Measurements from ENCODE around the gene EPS15. TPM values are rescaled to one million over a fixed set of nuclear protein-coding genes. Genes with fewer than 3 reads are reported as not detected.

The EPS15 gene
- total and polyA plus RNA-seq, 4 donors: 8.8 to 52.1 (median 19.1) TPM

- TF ChIP-seq REST (IDR thresholded peaks at IDR 0.05) (no peak), YY1 (IDR thresholded peaks at IDR 0.05) (no peak), TAF1 (conservative IDR thresholded peaks at IDR 0.05) (no peak), NR2F2 (IDR thresholded peaks at IDR 0.05) (no peak), HNF4A (conservative IDR thresholded peaks at IDR 0.05) (no peak), CTCF (IDR thresholded peaks at IDR 0.05; ENCODE audit: low read depth, low read length, missing input control) (no peak)
These were observed 46.7 kb downstream of the EPS15 start (continued) for GRCh38 chr1:51472359-51472758.

GRCh38 chr1:51469518-51469917 lies 49.5 kb downstream of the EPS15 start:
- no peaks in the 10 kb centered on the region for H3K4me1 ChIP-seq (ENCODE audit: control insufficient read depth in 4 of 4, insufficient read depth in 4 of 4, low read length in 3 of 4)
- H3K9me3 ChIP-seq (ENCODE audit: control insufficient read depth in 4 of 4, low read length in 3 of 4): no peaks in the 10 kb centered on the region
- no peak for DNase-seq (ENCODE audit: low spot score)
- WGBS: 93% methylated on average over 3 of the region's 3 CpGs
- H3K36me3 ChIP-seq (ENCODE audit: control insufficient read depth in 4 of 4, insufficient read depth in 3 of 4, low read depth in 1 of 4, low read length in 3 of 4): peaks cover 1 to 8% (median 5%) of the 10 kb centered on the region in 4 donors
- TF ChIP-seq GABPA (IDR thresholded peaks at IDR 0.05 in 1 of 2, conservative IDR thresholded peaks at IDR 0.05 in 1 of 2): no peak
- no peak for TF ChIP-seq JUND (IDR thresholded peaks at IDR 0.05)
- TF ChIP-seq HNF4G (IDR thresholded peaks at IDR 0.05): no peak
- no peak for TF ChIP-seq NR2F2 (IDR thresholded peaks at IDR 0.05)
- TF ChIP-seq FOXA1 (IDR thresholded peaks at IDR 0.05): no peak
- no peak for TF ChIP-seq EGR1 (IDR thresholded peaks at IDR 0.05; ENCODE audit: low read depth in 2 of 2)
- TF ChIP-seq TAF1 (conservative IDR thresholded peaks at IDR 0.05): no peak
- TF ChIP-seq SP1 (IDR thresholded peaks at IDR 0.05): no peak
- TF ChIP-seq CTCF (IDR thresholded peaks at IDR 0.05; ENCODE audit: low read depth, low read length, missing input control): no peak
- no peak for TF ChIP-seq RXRA (IDR thresholded peaks at IDR 0.05)
- no peak for TF ChIP-seq FOXA2 (IDR thresholded peaks at IDR 0.05)
- H3K9ac ChIP-seq (ENCODE audit: low read depth in 1 of 2, low read length in 2 of 2): no peak overlapping the region
- no peak overlapping the region for H3K4me3 ChIP-seq (ENCODE audit: low read depth in 1 of 3, low read length in 3 of 3)
- no peak overlapping the region for H3K27ac ChIP-seq (ENCODE audit: low read depth in 1 of 2, low read length in 2 of 2)
- no peaks in the 10 kb centered on the region for H3K27me3 ChIP-seq (ENCODE audit: control insufficient read depth in 4 of 4, insufficient read depth in 4 of 4, low read length in 3 of 4)

- H3K9me3 ChIP-seq (ENCODE audit: control insufficient read depth in 4 of 4, low read length in 3 of 4): no peaks in the 10 kb centered on the region
- 98% methylated on average over 3 of the region's 3 CpGs for WGBS
- H3K27ac ChIP-seq (ENCODE audit: low read depth in 1 of 2, low read length in 2 of 2): no peak overlapping the region
- H3K4me3 ChIP-seq (ENCODE audit: low read depth in 1 of 3, low read length in 3 of 3): no peak overlapping the region
- no peak for DNase-seq (ENCODE audit: low spot score)
- no peak for TF ChIP-seq FOXA1 (IDR thresholded peaks at IDR 0.05)
- no peak for TF ChIP-seq HNF4G (IDR thresholded peaks at IDR 0.05)
- TF ChIP-seq CTCF (IDR thresholded peaks at IDR 0.05; ENCODE audit: low read depth, low read length, missing input control): no peak
- no peak for TF ChIP-seq NR2F2 (IDR thresholded peaks at IDR 0.05)
- TF ChIP-seq EGR1 (IDR thresholded peaks at IDR 0.05; ENCODE audit: low read depth in 2 of 2): no peak
- TF ChIP-seq JUND (IDR thresholded peaks at IDR 0.05): no peak
- no peak for TF ChIP-seq GABPA (IDR thresholded peaks at IDR 0.05 in 1 of 2, conservative IDR thresholded peaks at IDR 0.05 in 1 of 2)
- TF ChIP-seq FOXA2 (IDR thresholded peaks at IDR 0.05): no peak
- no peak for TF ChIP-seq ZBTB33 (IDR thresholded peaks at IDR 0.05)
- TF ChIP-seq ATF3 (IDR thresholded peaks at IDR 0.05): no peak
- no peak for TF ChIP-seq MAX (IDR thresholded peaks at IDR 0.05)
- no peak for TF ChIP-seq HNF4A (conservative IDR thresholded peaks at IDR 0.05)
- TF ChIP-seq SP1 (IDR thresholded peaks at IDR 0.05): no peak
- peaks cover 2 to 12% (median 6%) of the 10 kb centered on the region in 4 donors for H3K36me3 ChIP-seq (ENCODE audit: control insufficient read depth in 4 of 4, insufficient read depth in 3 of 4, low read depth in 1 of 4, low read length in 3 of 4)
- no peaks in the 10 kb centered on the region for H3K27me3 ChIP-seq (ENCODE audit: control insufficient read depth in 4 of 4, insufficient read depth in 4 of 4, low read length in 3 of 4)
- peaks cover 0 to 5% (median 1%) of the 10 kb centered on the region in 4 donors for H3K4me1 ChIP-seq (ENCODE audit: control insufficient read depth in 4 of 4, insufficient read depth in 4 of 4, low read length in 3 of 4)
- H3K9ac ChIP-seq (ENCODE audit: low read depth in 1 of 2, low read length in 2 of 2): no peak overlapping the region
These were observed 54.2 kb downstream of the EPS15 start for GRCh38 chr1:51464828-51465227.

Measured in liver (tissue), 9 donors.